GM19025 (cell line): ENCODE results near the gene ICAM5.
"Not testable (repeated sequence)": the region's sequence is repeated elsewhere in the genome, so short reads cannot be mapped to it uniquely, and the experiment has no call there.

Experiments used
- ATAC-seq: cut with Tn5 transposase; IDR thresholded peaks from one replicate; pipeline ENCODE4 v1.9.1; 2021; ENCODE audit warnings: mild to moderate bottlenecking, low read depth, moderate library complexity; ENCODE audit not compliant: unreplicated experiment

Gene ICAM5

DNA sequence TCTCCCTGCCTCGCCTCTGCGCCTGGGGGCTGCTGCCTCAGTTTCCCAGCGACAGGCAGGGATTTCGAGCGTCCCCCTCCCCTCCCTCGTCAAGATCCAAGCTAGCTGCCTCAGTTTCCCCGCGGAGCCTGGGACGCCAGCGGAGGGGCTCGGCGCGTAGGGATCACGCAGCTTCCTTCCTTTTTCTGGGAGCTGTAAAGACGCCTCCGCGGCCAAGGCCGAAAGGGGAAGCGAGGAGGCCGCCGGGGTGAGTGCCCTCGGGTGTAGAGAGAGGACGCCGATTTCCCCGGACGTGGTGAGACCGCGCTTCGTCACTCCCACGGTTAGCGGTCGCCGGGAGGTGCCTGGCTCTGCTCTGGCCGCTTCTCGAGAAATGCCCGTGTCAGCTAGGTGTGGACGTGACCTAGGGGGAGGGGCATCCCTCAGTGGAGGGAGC, 19.6 kb upstream of the ICAM5 start:
- ATAC-seq: no peak

DNA sequence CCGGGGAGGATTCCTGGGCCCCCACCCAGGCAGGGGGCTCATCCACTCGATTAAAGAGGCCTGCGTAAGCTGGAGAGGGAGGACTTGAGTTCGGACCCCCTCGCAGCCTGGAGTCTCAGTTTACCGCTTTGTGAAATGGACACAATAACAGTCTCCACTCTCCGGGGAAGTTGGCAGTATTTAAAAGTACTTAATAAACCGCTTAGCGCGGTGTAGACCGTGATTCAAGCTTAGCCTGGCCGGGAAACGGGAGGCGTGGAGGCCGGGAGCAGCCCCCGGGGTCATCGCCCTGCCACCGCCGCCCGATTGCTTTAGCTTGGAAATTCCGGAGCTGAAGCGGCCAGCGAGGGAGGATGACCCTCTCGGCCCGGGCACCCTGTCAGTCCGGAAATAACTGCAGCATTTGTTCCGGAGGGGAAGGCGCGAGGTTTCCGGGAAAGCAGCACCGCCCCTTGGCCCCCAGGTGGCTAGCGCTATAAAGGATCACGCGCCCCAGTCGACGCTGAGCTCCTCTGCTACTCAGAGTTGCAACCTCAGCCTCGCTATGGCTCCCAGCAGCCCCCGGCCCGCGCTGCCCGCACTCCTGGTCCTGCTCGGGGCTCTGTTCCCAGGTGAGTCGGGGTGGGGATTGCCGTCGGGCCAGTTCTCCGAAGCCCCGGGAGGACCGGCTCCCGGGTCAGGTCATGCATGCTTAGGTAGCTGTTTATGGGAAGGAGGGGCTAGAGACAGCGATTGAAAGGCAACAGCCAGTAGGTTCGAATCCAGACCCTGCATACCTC, 18.9 kb upstream of the ICAM5 start, which contains the start of gene ICAM1:
ICAM1 (plus strand) TSS at position 505 of the 779 bp plus-strand sequence; CDS start at position 545, 40 bp downstream.
- no peak for ATAC-seq

DNA sequence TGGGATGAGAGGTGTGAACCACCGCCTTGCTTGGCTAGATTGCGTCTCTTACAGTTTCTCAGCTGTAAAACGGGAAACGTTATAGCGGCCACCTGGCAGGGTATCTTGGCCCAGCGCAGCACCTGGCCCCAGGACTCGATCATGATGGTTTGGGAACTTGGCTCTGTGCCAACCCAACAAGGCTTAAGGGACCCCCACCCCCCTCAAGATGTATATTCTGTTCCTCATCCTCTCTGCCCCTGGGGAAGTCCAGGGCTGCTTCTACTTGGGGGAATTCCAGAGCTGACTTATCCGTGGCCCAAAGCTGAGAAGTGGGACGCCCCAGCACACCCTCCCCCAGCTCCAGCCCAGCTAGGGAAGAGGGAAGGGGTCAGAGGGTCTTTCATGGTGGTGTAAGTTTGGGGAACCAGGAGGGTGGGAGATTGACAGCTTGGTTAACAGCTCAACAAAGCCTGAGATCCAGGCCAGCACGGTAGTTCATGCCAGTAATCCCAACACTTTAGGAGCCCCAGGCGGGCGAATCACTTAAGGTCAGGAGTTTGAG, 18.1 kb upstream of the ICAM5 start:
- ATAC-seq: peak; percentile 30

DNA sequence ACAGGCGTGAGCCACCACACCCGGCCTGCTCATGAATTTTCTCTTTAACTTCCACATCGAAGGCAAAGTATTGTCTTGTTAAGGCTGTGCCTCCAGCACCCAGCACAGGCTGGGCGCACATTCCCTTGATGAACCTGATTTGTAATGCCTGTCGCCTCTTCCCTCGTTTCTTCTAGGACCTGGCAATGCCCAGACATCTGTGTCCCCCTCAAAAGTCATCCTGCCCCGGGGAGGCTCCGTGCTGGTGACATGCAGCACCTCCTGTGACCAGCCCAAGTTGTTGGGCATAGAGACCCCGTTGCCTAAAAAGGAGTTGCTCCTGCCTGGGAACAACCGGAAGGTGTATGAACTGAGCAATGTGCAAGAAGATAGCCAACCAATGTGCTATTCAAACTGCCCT, 15.2 kb upstream of the ICAM5 start:
- no peak for ATAC-seq

DNA sequence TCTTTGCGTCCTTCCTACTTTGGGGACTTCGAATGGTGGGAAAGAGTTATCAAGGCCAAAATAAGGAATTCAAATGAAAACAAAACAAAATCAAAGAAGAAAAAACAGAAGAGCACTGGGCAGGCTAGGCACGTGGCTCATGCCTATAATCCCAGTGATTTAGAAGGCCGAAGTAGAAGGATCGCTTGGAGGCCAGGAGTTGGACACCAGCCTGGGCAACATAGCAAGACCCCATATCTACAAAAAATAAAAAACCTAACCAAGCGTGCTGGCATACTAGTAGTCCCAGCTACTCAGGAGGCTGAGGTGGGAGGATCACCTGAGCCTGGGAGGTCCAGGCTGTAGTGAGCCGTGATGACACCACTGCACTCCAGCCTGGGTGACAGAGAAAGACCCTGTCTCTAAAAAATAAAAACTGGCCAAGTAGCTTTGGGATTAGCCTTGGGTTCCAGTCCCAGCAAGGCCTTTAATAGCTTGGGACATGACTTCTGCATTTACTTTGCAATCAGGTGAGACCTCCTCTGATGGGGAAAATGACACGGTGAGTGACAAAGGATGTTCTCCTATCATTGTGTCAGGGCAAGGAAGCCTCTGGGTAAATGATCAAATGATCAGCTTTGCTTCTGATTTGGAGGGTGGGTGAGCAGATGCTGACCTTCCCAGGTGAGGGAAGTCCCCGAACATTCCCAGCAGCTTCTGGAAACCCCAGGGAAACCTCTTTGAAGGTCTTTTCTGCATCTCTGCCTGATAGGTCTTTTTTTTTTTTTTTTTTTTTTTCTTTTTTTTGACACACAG, 11.8 kb upstream of the ICAM5 start:
- ATAC-seq: no peak

DNA sequence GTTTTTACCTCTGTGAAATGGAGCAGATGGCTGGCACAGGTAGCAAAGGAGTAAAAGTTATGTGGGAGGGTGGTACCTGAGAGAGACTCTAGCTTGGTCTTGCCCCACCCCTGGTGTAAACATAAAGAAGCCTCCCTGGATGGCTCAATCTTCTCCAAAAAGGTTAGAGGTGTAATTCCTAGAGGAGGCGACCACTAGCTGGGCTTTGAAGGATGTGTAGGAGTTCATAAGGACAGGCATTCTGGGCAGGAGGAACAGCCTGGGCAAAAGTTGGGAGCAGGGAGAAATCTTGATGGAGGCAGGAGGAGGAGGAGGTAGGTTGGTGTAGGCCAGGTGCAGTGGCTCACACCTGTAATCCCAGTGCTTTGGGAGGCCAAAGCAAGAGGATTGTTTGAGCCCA, 10.8 kb upstream of the ICAM5 start:
- no peak for ATAC-seq

DNA sequence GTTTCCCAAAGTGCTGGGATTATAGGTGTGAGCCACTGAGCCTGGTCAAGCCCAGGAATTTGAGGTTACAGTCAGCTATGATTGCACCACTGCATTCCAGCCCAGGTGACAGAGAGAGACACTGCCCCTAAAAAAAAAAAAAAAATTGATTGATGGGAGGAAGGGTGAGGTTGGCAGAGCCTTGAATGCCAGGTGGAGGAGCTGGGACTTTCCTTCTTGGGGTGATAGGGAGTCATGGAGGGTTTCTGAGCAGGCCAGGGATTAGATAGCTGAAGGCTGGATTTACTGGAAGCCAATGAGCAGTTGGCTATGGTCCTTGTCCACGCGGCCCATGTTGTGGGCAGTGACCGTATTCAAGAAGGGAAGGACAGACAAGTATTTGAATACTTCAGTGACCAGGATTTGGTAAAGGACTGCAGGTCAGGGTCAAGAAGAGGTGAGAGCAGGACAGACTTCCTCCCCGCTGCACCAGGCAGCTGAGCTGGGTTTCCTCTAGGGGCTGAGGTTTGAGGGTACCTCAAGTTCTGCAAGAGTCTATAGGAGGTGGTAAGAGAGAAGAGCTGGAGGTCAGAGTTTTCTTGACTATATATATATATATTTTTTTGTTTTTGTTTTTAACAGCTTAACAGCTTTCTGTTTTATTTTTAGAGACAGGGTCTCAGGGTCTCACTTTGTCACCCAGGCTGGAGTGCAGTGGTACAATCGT, 9.9 kb upstream of the ICAM5 start:
- ATAC-seq: no peak

DNA sequence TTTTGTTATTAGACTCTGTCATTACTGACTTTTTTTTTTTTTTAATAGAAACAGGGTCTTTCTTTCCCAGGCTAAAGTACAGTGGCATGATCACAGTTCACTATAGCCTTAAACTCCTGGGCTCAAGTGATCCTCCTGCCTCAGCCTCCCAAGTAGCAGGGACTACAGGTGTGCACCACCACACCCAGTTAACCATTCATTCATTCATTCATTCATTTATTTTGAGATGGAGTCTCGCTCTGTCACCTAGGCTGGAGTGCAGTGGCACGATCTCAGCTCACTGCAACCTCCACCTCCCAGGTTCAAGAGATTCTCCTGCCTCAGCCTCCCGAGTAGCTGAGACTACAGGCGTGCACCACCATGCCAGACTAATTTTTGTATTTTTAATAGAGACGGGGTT, 7.7 kb upstream of the ICAM5 start:
- not testable (repeated sequence) for ATAC-seq

DNA sequence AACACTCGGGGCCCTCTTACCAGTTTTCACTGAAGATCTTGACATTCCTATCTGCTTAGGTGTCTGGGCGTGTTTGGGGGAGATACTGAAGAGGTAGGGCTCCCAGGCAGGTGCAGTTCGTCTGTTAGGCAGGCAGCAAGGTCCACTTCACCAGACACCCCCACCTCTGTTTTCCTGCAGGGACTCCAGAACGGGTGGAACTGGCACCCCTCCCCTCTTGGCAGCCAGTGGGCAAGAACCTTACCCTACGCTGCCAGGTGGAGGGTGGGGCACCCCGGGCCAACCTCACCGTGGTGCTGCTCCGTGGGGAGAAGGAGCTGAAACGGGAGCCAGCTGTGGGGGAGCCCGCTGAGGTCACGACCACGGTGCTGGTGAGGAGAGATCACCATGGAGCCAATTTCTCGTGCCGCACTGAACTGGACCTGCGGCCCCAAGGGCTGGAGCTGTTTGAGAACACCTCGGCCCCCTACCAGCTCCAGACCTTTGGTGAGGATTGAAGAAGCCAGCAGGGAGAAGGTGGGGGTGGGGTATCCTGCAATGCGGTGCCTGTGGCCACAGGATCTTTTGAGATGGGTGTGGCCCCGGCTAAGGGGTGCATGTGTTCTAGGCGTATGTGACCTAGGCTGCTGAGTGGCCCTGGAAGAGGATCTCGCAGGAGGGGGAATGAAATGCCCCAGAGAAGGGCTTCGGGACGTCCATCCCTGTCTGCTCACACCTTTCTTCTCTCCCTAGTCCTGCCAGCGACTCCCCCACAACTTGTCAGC, 6.3 kb upstream of the ICAM5 start:
- ATAC-seq: no peak

DNA sequence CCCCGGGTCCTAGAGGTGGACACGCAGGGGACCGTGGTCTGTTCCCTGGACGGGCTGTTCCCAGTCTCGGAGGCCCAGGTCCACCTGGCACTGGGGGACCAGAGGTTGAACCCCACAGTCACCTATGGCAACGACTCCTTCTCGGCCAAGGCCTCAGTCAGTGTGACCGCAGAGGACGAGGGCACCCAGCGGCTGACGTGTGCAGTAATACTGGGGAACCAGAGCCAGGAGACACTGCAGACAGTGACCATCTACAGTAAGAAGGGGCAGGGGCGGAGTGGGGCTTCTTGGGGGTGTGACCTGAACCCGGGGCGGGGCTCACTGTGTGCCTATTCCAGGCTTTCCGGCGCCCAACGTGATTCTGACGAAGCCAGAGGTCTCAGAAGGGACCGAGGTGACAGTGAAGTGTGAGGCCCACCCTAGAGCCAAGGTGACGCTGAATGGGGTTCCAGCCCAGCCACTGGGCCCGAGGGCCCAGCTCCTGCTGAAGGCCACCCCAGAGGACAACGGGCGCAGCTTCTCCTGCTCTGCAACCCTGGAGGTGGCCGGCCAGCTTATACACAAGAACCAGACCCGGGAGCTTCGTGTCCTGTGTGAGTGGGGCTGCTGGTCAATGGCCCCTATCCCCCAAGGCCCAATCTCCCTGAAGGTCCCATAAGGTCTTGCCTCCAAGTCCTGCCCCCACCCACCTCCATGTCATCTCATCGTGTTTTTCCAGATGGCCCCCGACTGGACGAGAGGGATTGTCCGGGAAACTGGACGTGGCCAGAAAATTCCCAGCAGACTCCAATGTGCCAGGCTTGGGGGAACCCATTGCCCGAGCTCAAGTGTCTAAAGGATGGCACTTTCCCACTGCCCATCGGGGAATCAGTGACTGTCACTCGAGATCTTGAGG, 5.4 kb upstream of the ICAM5 start:
- ATAC-seq: no peak

DNA sequence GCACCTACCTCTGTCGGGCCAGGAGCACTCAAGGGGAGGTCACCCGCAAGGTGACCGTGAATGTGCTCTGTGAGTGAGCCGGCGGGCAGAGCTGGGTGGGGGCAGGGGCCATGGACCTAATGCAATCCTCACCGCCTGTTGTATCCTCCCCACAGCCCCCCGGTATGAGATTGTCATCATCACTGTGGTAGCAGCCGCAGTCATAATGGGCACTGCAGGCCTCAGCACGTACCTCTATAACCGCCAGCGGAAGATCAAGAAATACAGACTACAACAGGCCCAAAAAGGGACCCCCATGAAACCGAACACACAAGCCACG, 4.8 kb upstream of the ICAM5 start:
- no peak for ATAC-seq

DNA sequence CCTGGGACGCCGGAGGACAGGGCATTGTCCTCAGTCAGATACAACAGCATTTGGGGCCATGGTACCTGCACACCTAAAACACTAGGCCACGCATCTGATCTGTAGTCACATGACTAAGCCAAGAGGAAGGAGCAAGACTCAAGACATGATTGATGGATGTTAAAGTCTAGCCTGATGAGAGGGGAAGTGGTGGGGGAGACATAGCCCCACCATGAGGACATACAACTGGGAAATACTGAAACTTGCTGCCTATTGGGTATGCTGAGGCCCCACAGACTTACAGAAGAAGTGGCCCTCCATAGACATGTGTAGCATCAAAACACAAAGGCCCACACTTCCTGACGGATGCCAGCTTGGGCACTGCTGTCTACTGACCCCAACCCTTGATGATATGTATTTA, 4.4 kb upstream of the ICAM5 start:
- no peak for ATAC-seq

DNA sequence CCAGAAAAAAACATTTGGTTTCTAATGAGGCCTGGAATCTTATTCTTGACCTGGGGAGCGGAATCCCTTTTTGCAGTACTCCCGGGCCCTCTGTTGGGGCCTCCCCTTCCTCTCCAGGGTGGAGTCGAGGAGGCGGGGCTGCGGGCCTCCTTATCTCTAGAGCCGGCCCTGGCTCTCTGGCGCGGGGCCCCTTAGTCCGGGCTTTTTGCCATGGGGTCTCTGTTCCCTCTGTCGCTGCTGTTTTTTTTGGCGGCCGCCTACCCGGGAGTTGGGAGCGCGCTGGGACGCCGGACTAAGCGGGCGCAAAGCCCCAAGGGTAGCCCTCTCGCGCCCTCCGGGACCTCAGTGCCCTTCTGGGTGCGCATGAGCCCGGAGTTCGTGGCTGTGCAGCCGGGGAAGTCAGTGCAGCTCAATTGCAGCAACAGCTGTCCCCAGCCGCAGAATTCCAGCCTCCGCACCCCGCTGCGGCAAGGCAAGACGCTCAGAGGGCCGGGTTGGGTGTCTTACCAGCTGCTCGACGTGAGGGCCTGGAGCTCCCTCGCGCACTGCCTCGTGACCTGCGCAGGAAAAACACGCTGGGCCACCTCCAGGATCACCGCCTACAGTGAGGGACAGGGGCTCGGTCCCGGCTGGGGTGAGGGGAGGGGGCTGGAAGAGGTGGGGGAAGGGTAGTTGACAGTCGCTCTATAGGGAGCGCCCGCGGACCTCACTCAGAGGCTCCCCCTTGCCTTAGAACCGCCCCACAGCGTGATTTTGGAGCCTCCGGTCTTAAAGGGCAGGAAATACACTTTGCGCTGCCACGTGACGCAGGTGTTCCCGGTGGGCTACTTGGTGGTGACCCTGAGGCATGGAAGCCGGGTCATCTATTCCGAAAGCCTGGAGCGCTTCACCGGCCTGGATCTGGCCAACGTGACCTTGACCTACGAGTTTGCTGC, 2.7 kb upstream of the ICAM5 start, which contains the start of gene ICAM4:
ICAM4 (plus strand) TSS at position 153 of the 935 bp plus-strand sequence; CDS start at position 211, 58 bp downstream.
- ATAC-seq: no peak

DNA sequence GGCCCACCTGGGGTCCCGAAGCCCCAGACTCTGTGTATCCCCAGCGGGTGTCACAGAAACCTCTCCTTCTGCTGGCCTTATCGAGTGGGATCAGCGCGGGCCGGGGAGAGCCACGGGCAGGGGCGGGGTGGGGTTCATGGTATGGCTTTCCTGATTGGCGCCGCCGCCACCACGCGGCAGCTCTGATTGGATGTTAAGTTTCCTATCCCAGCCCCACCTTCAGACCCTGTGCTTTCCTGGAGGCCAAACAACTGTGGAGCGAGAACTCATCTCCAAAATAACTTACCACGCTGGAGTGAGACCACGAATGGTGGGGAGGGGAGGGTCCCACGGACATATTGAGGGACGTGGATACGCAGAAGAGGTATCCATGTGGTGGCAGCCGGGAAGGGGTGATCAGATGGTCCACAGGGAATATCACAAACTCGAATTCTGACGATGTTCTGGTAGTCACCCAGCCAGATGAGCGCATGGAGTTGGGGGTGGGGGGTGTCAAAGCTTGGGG, 1.0 kb upstream of the ICAM5 start:
- ATAC-seq: no peak

DNA sequence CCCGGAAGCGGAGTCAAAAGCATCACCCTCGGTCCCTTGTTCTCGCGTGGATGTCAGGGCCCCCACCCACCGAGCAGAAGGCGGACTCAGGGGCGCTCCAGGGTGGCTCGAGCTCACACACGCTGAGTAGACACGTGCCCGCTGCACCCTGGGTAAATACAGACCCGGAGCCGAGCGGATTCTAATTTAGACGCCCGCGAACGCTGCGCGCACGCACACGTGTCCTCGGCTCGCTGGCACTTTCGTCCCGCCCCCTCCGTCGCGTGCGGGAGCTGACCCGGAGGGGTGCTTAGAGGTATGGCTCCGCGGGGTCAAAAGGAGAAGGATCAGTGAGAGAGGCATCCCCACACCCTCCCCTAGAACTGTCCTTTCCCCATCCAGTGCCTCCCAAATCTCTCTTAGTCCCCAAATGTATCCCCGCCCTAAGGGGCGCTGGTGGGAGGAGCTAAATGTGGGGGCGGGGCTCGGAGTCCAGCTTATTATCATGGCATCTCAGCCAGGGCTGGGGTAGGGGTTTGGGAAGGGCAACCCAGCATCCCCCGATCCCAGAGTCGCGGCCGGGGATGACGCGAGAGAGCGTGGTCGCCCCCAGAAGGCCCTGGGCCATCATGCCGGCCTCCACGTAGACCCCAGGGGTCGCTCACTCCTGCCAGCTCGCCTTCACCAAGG, 451 bp upstream of the ICAM5 start:
- ATAC-seq: no peak

DNA sequence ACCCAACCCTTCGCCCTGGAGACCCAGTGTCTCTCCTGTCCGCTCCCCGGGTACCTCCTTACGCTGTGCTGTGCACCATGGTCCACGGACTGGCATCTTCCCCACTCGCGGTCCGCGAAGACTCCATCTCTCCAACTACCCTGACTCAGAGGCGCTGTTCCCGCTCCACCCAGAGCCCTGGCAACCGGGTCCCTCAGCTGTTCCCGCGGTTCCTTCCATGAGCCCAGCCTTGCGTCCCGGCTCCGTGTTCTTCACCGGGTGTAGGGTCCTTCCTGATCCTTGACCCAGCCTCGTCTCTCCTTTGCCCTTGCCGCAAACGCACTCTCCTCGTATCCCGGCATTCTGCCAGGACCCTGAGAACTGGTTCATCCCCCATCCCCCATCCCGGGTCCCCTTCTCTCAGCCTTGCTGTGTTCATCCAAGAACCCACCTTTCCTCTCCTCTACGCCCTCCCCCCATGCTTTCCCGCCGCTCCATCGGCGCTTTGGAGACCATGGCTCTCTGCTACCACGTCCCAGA, 664 bp downstream of the ICAM5 start:
- ATAC-seq: no peak

DNA sequence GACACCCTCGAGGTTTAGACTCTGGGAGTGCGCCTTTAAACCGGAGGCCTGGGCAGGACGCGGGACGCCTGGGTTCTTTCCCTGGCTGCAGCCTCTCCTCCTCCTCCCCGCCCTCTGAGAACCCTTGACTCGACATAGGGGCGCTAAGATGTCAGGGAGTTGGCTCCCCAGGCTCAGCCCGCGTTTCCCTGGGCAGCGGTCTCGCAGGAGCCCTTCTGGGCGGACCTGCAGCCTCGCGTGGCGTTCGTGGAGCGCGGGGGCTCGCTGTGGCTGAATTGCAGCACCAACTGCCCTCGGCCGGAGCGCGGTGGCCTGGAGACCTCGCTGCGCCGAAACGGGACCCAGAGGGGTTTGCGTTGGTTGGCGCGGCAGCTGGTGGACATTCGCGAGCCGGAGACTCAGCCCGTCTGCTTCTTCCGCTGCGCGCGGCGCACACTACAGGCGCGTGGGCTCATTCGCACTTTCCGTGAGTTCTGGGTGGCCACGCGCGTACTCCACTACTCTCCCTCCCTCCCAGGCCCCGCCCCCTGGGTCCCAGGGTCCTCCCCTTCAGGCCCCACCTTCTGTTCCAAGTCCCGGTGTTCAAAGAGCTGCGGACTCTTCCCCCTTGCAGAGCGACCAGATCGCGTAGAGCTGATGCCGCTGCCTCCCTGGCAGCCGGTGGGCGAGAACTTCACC, 1.3 kb downstream of the ICAM5 start:
- ATAC-seq: no peak
